HEK293 (cell line): ENCODE measurements around the gene SFRP4.

Source experiments
- CTCF ChIA-PET: fragments of 350-600 bp; formaldehyde crosslinking; extraction: SDS; loops from one replicate; lab custom pipeline; 2021; ENCODE audit warnings: antibody characterized with exemption; lab: Yijun Ruan, JAX
- POLR2A ChIA-PET: fragments of 300-600 bp; formaldehyde crosslinking; extraction: SDS; loops from one replicate; lab custom pipeline; 2020; ENCODE audit warnings: antibody characterized with exemption, inconsistent platforms; lab: Yijun Ruan, JAX
- H3K27ac ChIP-seq: fragments of 200-500 bp; sonication (Bioruptor generic); 2 replicates; pipeline ENCODE4 v1.5.1; 2014; ENCODE audit warnings: low read depth, low read length, control low read depth, inconsistent platforms; ENCODE audit errors: extremely low read depth
- H3K36me3 ChIP-seq, 2 experiments: fragments of 200-500 bp in 1 of 2; sonication (Bioruptor generic) in 1 of 2; 1 replicate in 1 of 2; 2 replicates in 1 of 2; pipeline ENCODE4 v1.5.1; 2014 to 2017; ENCODE audit warnings: inconsistent platforms in 2 of 2, low read length in 2 of 2; ENCODE audit not compliant: control insufficient read depth in 2 of 2, insufficient read depth in 1 of 2
- H3K4me1 ChIP-seq: fragments of 200-500 bp; sonication (Bioruptor generic); 2 replicates; pipeline ENCODE4 v1.5.1; 2014; ENCODE audit warnings: mild to moderate bottlenecking, low read length, inconsistent platforms; ENCODE audit not compliant: control insufficient read depth, insufficient read depth
- H3K4me3 ChIP-seq: 2 replicates; pipeline ENCODE4 v1.5.1; 2011; ENCODE audit warnings: low read depth, mild to moderate bottlenecking, control low read depth, low read length, moderate library complexity
- H3K9me3 ChIP-seq: fragments of 200-500 bp; sonication (Bioruptor generic); 2 replicates; pipeline ENCODE4 v1.5.1; 2014; ENCODE audit warnings: low read depth, low read length, inconsistent platforms; ENCODE audit not compliant: control insufficient read depth, insufficient read depth
- GLI2 ChIP-seq: fragments of 450-650 bp; formaldehyde crosslinking; IDR thresholded peaks from 2 replicates; pipeline ENCODE4; 2017; ENCODE audit warnings: missing biosample characterization, missing genetic modification characterization, low read depth, borderline replicate concordance
- KLF7 ChIP-seq: fragments of 450-650 bp; formaldehyde crosslinking; IDR thresholded peaks from 2 replicates; pipeline ENCODE4 v1.5.1; 2016; ENCODE audit warnings: missing biosample characterization, missing genetic modification characterization, borderline replicate concordance
- KLF8 ChIP-seq: fragments of 450-650 bp; formaldehyde crosslinking; IDR thresholded peaks from 2 replicates; pipeline ENCODE4 v1.5.1; 2016; ENCODE audit warnings: missing biosample characterization, missing genetic modification characterization
- MEIS1 ChIP-seq: sonication (generic); formaldehyde crosslinking; IDR thresholded peaks from 2 replicates; pipeline ENCODE4 v1.8.1; 2022; ENCODE audit warnings: missing genetic modification reagents, mild to moderate bottlenecking, borderline replicate concordance
- SP2 ChIP-seq: fragments of 450-650 bp; formaldehyde crosslinking; IDR thresholded peaks from 2 replicates; pipeline ENCODE4 v1.5.1; 2016; ENCODE audit warnings: missing biosample characterization, missing genetic modification characterization
- ZNF133 ChIP-seq: fragments of 450-650 bp; formaldehyde crosslinking; IDR thresholded peaks from 2 replicates; pipeline ENCODE4 v1.5.1; 2016; ENCODE audit warnings: missing biosample characterization, missing genetic modification characterization
- ZNF157 ChIP-seq: fragments of 450-650 bp; formaldehyde crosslinking; IDR thresholded peaks from 2 replicates; pipeline ENCODE4 v1.5.1; 2016; ENCODE audit warnings: missing biosample characterization, missing genetic modification characterization
- ZNF175 ChIP-seq: fragments of 450-650 bp; formaldehyde crosslinking; IDR thresholded peaks from 2 replicates; pipeline ENCODE4 v1.5.1; 2016; ENCODE audit warnings: missing biosample characterization, missing genetic modification characterization
- ZNF354C ChIP-seq: fragments of 450-650 bp; formaldehyde crosslinking; IDR thresholded peaks from 2 replicates; pipeline ENCODE4 v1.5.1; 2016; ENCODE audit warnings: missing biosample characterization, missing genetic modification characterization, low read depth, borderline replicate concordance
- ZNF423 ChIP-seq: fragments of 450-650 bp; formaldehyde crosslinking; IDR thresholded peaks from 2 replicates; pipeline ENCODE4 v1.5.1; 2016; ENCODE audit warnings: missing biosample characterization, missing genetic modification characterization
- ZNF670 ChIP-seq: fragments of 450-650 bp; formaldehyde crosslinking; IDR thresholded peaks from 2 replicates; pipeline ENCODE4 v1.5.1; 2016; ENCODE audit warnings: missing biosample characterization, missing genetic modification characterization, low read depth
- ZNF704 ChIP-seq: fragments of 450-650 bp; formaldehyde crosslinking; IDR thresholded peaks from 2 replicates; pipeline ENCODE4 v1.5.1; 2016; ENCODE audit warnings: missing biosample characterization, missing genetic modification characterization
- TF ChIP-seq, protein P1 (sequence below): fragments of 450-650 bp; formaldehyde crosslinking; IDR thresholded peaks from 2 replicates; pipeline ENCODE4 v1.5.1; 2016; ENCODE audit warnings: missing biosample characterization, missing genetic modification characterization
- TF ChIP-seq, protein P2 (sequence below): fragments of 450-650 bp; formaldehyde crosslinking; IDR thresholded peaks from 2 replicates; pipeline ENCODE4 v1.5.1; 2016; ENCODE audit warnings: missing biosample characterization, missing genetic modification characterization
- TF ChIP-seq, protein P3 (sequence below): fragments of 450-650 bp; formaldehyde crosslinking; IDR thresholded peaks from 2 replicates; pipeline ENCODE4 v1.5.1; 2016; ENCODE audit warnings: missing biosample characterization, missing genetic modification characterization
- TF ChIP-seq, protein P4 (sequence below): fragments of 450-650 bp; formaldehyde crosslinking; IDR thresholded peaks from 2 replicates; pipeline ENCODE4 v1.5.1; 2016; ENCODE audit warnings: missing biosample characterization, missing genetic modification characterization
- TF ChIP-seq, protein P5 (sequence below): fragments of 450-650 bp; formaldehyde crosslinking; IDR thresholded peaks from 2 replicates; pipeline ENCODE4 v1.5.1; 2016; ENCODE audit warnings: missing biosample characterization, missing genetic modification characterization
- TF ChIP-seq, protein P6 (sequence below): fragments of 450-650 bp; IDR thresholded peaks from 2 replicates; pipeline ENCODE4 v1.5.1; 2018; ENCODE audit warnings: missing biosample characterization, missing genetic modification characterization
- TF ChIP-seq, protein P7 (sequence below): fragments of 450-650 bp; formaldehyde crosslinking; IDR thresholded peaks from 2 replicates; pipeline ENCODE4 v1.5.1; 2016; ENCODE audit warnings: missing biosample characterization, missing genetic modification characterization
- TF ChIP-seq, protein P8 (sequence below): fragments of 450-650 bp; formaldehyde crosslinking; IDR thresholded peaks from 2 replicates; pipeline ENCODE4 v1.5.1; 2016; ENCODE audit warnings: missing biosample characterization, missing genetic modification characterization

The SFRP4 gene

DNA sequence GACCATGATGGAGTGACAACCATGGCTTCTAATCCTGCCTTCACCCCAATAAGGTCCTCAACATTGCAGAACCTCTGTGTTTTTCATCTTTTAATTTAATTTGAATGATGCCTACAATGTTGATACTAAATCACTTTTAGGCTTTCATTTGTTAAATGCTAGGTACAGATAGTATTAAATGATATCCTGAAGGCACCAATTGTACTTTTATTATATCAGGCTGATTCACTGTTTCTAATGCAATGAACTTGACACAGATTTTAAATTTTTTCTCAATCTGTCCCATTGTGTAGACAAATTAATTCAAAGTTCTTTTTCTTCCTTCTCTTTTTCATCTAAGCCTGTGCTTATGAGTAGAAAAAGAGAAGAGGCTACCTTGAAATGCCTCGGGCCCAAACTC is 9.0 kb upstream of the SFRP4 start:
- CTCF ChIA-PET: interaction anchor here (1.2 kb wide), 1 partner anchor 9 kb away, joined by 3 read pairs; the partner anchor contains the start of gene SFRP4
- POLR2A ChIA-PET: no interaction called here
- Histone ChIP-seq H3K27ac (no peak overlapping the region), H3K4me1 (no peaks in the 10 kb centered on the region), H3K4me3 (no peak overlapping the region), H3K9me3 (no peaks in the 10 kb centered on the region), H3K36me3 (no peaks in the 10 kb centered on the region)
- TF ChIP-seq, protein P1, sequence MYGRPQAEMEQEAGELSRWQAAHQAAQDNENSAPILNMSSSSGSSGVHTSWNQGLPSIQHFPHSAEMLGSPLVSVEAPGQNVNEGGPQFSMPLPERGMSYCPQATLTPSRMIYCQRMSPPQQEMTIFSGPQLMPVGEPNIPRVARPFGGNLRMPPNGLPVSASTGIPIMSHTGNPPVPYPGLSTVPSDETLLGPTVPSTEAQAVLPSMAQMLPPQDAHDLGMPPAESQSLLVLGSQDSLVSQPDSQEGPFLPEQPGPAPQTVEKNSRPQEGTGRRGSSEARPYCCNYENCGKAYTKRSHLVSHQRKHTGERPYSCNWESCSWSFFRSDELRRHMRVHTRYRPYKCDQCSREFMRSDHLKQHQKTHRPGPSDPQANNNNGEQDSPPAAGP (tag by site-specific recombination): no peak
- TF ChIP-seq ZNF133 (tag by site-specific recombination) (peak; percentile 93), ZNF175 (tag by site-specific recombination) (no peak), MEIS1 (CRISPR knock-in tag) (no peak)

DNA sequence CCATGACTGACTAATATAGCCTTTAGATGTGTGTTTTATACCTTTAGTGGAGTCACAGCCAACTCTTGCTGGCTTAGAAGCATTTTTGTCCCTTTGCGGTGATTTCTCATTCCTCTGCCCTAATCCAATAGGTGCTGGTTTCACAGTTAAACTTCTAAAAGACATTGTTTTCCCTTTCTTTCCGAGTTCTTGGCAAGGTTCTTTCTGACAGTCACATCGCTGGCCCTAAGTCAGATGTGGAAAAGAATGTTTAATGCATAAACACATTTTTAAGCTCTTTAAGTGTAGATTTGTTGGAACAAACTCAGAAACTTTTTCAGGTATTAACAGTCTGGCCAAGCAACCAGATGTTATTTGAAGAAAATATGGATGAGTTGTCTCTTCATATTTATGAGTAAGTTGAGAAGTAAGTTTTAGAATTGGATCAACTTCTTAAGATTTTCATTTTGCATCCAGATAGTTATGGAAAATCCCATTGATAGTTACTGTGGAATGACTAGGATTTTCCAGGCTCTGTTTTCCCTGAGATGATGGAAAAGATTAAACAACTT is 7.9 kb upstream of the SFRP4 start:
- Histone ChIP-seq H3K27ac (no peak overlapping the region), H3K36me3 (no peaks in the 10 kb centered on the region), H3K4me3 (no peak overlapping the region), H3K4me1 (no peaks in the 10 kb centered on the region), H3K9me3 (no peaks in the 10 kb centered on the region)
- POLR2A ChIA-PET: no interaction called here
- CTCF ChIA-PET: no interaction called here
- TF ChIP-seq, protein P2, sequence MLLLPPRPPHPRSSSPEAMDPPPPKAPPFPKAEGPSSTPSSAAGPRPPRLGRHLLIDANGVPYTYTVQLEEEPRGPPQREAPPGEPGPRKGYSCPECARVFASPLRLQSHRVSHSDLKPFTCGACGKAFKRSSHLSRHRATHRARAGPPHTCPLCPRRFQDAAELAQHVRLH: no peak
- TF ChIP-seq, protein P3, sequence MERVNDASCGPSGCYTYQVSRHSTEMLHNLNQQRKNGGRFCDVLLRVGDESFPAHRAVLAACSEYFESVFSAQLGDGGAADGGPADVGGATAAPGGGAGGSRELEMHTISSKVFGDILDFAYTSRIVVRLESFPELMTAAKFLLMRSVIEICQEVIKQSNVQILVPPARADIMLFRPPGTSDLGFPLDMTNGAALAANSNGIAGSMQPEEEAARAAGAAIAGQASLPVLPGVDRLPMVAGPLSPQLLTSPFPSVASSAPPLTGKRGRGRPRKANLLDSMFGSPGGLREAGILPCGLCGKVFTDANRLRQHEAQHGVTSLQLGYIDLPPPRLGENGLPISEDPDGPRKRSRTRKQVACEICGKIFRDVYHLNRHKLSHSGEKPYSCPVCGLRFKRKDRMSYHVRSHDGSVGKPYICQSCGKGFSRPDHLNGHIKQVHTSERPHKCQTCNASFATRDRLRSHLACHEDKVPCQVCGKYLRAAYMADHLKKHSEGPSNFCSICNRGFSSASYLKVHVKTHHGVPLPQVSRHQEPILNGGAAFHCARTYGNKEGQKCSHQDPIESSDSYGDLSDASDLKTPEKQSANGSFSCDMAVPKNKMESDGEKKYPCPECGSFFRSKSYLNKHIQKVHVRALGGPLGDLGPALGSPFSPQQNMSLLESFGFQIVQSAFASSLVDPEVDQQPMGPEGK: no peak
- TF ChIP-seq SP2 (tag by site-specific recombination) (no peak), KLF8 (no peak), ZNF423 (no peak), ZNF157 (tag by site-specific recombination) (no peak), KLF7 (no peak), GLI2 (tag by site-specific recombination) (no peak), ZNF704 (tag by site-specific recombination) (no peak), ZNF670 (no peak), ZNF354C (no peak)
- TF ChIP-seq, protein P4, sequence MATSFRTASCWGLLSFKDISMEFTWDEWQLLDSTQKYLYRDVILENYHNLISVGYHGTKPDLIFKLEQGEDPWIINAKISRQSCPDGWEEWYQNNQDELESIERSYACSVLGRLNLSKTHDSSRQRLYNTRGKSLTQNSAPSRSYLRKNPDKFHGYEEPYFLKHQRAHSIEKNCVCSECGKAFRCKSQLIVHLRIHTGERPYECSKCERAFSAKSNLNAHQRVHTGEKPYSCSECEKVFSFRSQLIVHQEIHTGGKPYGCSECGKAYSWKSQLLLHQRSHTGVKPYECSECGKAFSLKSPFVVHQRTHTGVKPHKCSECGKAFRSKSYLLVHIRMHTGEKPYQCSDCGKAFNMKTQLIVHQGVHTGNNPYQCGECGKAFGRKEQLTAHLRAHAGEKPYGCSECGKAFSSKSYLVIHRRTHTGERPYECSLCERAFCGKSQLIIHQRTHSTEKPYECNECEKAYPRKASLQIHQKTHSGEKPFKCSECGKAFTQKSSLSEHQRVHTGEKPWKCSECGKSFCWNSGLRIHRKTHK (tag by site-specific recombination): no peak
- TF ChIP-seq, protein P5, sequence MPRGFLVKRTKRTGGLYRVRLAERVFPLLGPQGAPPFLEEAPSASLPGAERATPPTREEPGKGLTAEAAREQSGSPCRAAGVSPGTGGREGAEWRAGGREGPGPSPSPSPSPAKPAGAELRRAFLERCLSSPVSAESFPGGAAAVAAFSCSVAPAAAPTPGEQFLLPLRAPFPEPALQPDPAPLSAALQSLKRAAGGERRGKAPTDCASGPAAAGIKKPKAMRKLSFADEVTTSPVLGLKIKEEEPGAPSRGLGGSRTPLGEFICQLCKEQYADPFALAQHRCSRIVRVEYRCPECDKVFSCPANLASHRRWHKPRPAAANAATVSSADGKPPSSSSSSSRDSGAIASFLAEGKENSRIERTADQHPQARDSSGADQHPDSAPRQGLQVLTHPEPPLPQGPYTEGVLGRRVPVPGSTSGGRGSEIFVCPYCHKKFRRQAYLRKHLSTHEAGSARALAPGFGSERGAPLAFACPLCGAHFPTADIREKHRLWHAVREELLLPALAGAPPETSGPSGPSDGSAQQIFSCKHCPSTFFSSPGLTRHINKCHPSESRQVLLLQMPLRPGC (tag by site-specific recombination): no peak
- TF ChIP-seq, protein P6, sequence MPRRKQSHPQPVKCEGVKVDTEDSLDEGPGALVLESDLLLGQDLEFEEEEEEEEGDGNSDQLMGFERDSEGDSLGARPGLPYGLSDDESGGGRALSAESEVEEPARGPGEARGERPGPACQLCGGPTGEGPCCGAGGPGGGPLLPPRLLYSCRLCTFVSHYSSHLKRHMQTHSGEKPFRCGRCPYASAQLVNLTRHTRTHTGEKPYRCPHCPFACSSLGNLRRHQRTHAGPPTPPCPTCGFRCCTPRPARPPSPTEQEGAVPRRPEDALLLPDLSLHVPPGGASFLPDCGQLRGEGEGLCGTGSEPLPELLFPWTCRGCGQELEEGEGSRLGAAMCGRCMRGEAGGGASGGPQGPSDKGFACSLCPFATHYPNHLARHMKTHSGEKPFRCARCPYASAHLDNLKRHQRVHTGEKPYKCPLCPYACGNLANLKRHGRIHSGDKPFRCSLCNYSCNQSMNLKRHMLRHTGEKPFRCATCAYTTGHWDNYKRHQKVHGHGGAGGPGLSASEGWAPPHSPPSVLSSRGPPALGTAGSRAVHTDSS (tag by site-specific recombination): no peak
- TF ChIP-seq, protein P7, sequence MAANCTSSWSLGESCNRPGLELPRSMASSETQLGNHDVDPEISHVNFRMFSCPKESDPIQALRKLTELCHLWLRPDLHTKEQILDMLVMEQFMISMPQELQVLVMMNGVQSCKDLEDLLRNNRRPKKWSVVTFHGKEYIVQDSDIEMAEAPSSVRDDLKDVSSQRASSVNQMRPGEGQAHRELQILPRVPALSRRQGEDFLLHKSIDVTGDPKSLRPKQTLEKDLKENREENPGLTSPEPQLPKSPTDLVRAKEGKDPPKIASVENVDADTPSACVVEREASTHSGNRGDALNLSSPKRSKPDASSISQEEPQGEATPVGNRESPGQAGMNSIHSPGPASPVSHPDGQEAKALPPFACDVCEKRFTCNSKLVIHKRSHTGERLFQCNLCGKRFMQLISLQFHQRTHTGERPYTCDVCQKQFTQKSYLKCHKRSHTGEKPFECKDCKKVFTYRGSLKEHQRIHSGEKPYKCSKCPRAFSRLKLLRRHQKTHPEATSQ (tag by site-specific recombination): no peak
- TF ChIP-seq, protein P8, sequence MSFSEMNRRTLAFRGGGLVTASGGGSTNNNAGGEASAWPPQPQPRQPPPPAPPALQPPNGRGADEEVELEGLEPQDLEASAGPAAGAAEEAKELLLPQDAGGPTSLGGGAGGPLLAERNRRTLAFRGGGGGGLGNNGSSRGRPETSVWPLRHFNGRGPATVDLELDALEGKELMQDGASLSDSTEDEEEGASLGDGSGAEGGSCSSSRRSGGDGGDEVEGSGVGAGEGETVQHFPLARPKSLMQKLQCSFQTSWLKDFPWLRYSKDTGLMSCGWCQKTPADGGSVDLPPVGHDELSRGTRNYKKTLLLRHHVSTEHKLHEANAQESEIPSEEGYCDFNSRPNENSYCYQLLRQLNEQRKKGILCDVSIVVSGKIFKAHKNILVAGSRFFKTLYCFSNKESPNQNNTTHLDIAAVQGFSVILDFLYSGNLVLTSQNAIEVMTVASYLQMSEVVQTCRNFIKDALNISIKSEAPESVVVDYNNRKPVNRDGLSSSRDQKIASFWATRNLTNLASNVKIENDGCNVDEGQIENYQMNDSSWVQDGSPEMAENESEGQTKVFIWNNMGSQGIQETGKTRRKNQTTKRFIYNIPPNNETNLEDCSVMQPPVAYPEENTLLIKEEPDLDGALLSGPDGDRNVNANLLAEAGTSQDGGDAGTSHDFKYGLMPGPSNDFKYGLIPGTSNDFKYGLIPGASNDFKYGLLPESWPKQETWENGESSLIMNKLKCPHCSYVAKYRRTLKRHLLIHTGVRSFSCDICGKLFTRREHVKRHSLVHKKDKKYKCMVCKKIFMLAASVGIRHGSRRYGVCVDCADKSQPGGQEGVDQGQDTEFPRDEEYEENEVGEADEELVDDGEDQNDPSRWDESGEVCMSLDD: no peak
